HK-2 (cell line): ENCODE data around the gene ACAD9.
"Not testable (repeated sequence)": the region's sequence is repeated elsewhere in the genome, so short reads cannot be mapped to it uniquely, and the experiment has no call there.

ENCODE experiments used
- DNase-seq: peaks from one replicate; pipeline ENCODE4 v3.0.0-alpha.2; 2018; ENCODE audit not compliant: unreplicated experiment

The ACAD9 gene

GRCh38 chr3:128895843-128896697 lies 16.6 kb downstream of the ACAD9 start:
- DNase-seq, result no peak

- DNase-seq, result no peak
Measured at GRCh38 chr3:128902426-128902825, 23.0 kb downstream of the ACAD9 start.

- no peak for DNase-seq
Measured at GRCh38 chr3:128903501-128903900, 24.1 kb downstream of the ACAD9 start.

- DNase-seq, result no peak
Measured at GRCh38 chr3:128906031-128906803, 26.8 kb downstream of the ACAD9 start.

DNA sequence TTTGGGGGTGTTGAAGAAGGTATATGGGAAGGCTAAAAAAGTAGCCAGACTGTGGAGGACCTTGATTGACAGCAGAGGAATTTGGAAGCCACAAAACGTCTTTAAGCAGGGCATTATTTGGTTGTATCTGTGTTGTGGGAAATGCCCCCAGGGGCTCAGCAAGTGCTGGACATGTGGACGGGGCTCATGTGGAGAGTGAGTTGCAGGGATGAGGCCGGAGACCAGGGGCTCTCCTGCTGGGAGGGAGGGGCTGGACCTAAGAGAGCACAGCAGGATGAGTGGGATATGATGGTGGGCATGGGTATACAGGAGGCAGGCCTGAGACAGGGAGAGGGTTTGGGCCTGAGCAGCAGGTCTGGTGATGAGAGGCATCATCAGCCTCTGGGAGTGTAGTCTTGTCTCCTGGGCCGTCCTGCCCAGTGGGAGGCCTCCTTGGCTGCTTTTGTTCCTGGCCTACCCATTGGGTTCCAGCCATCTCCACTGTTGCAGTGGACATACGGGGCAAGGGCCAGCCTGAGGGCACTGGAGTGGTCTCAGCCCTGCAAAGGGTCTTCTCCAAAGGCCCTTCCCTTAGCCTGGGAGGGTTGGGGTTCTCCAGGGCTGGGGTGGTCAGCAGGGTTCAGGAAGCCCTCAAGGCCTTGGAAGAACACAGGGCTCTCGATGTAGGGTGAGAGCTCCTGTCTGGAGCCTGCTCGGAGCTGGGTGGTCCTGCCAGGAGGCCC lies 27.5 kb downstream of the ACAD9 start:
- no peak for DNase-seq

DNA sequence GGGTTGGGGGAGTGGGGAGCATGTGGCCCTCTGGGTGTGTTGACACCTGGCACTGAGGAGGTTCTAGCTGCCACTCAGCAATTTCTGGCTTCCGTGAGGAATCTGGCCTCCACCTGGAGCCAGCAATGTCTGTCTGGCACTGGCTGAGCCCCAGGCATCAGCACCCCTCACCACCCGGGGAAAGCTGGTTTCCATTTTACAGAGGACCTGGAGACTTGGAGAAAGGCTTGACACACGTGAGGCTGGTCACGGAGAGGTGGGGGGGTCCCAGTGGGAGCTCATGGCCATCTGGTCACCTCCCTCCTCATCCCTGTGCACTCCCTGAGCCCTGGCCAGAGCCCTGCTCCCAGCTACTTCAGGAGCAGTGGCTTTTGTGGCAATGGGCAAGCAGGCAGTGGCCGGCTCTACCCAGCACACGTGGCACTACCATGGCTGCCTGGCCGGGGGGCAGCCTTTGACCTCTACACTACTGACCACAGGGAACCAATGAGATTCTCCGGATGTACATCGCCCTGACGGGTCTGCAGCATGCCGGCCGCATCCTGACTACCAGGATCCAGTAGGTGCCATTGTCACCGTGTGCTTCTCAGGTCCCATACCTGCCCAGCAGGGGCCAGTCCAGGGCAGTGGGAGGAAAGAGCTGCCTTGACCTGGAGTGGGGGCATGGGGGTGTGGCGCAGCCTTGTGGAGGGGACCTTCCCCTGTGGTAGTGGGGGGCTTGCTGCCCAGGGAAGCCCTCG lies 28.5 kb downstream of the ACAD9 start:
- DNase-seq, result no peak

- no peak for DNase-seq
Measured at GRCh38 chr3:128908951-128909350, 29.5 kb downstream of the ACAD9 start.

GRCh38 chr3:128910006-128910405 lies 30.6 kb downstream of the ACAD9 start:
- DNase-seq, result no peak

GRCh38 chr3:128911911-128912310 lies 32.5 kb downstream of the ACAD9 start:
- DNase-seq, result no peak

DNA sequence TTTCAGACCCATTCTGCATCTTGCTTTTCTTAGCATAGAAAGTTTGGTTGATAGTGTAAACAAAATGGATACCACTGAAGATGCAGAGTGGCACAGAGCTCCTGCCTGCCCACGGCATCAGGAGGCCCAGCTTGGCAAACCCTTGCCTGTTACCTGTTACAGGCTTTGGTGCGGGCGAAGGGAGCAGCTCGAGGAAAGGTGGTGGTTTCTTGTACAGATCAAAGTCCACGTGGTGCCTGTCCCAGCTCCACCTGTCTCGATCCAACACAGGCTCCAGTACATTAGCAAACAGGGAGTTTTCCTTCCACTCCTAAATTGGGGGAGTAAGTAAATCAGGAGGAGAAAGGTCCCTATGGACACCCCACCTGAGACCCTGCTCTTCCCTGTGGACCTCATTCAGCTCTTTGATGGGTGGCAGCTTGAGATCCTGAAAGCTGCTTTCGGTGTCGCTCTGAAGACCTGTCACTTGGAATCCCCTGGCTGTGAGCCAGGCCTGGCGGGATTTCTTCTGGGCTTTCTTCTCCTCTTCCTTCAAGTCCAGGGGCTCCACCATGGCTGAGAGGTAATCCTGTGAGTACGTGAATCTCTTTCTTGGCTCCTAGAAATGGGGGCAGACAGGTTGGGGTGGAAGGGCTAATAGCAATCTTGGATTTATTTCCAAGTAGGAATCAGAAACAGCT lies 35.7 kb downstream of the ACAD9 start:
- no peak for DNase-seq

- DNase-seq, result no peak
Measured at GRCh38 chr3:128917291-128917690, 37.9 kb downstream of the ACAD9 start.

DNA sequence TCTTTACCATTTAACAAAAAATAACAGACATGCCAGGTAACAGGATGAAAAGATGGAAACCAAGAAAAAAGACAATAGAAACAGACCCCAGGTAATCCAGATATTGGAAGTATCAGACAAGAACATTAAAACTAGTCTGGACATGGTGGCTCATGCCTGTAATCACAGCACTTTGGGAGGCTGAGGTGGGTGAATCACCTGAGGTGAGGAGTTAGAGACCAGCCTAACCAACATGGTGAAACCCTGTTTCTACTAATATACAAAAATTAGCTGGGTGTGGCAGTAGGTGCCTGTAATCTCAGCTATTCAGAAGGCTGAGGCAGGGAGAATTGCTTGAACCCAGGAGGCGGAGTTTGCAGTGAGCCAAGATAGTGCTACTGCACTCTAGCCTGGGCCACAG lies 40.6 kb downstream of the ACAD9 start:
- no peak for DNase-seq

GRCh38 chr3:128922804-128923459 lies 43.5 kb downstream of the ACAD9 start:
- DNase-seq, result no peak

GRCh38 chr3:128923576-128923975 lies 44.2 kb downstream of the ACAD9 start:
- DNase-seq, result no peak

DNA sequence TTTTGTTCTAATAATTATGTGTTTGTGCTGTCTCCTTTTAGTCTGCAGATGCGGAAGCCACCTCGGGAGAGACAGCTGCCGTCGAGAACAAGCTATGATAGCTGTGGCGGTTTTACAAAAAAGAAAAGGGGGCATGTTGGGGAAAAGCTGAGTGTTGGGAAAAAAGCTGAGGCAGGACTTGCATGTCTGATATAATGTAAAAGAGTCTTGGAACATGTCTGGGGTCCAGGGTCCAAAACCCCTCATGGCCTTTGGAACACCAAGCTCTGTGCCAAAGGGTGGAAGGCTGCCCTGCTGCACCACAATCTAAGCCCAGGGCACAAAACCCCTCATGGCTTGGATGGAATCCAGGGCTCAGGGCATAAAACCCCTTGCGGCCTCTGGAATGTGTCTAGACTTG lies 44.6 kb downstream of the ACAD9 start:
- not testable (repeated sequence) for DNase-seq

DNA sequence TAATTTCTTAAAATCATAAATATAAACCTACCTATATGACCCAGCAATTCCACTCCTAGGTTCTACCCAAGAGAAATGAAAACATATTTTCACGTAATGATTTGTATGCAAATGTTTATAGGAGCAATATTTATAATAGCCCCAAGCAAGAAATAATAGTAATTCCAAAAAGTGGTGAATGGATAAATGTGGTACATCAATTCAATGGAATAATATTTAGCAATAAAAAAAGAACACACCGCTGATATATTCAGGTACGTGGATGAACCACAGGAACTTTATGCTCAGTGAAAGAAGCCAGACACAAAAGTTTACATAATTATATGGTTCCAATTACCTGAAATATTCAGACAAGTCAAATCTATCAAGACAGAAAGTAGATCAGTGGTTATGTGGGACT lies 49.9 kb downstream of the ACAD9 start:
- no peak for DNase-seq

GRCh38 chr3:128931046-128931445 lies 51.6 kb downstream of the ACAD9 start:
- DNase-seq, result no peak

GRCh38 chr3:128932516-128933212 lies 53.2 kb downstream of the ACAD9 start:
- no peak for DNase-seq

DNA sequence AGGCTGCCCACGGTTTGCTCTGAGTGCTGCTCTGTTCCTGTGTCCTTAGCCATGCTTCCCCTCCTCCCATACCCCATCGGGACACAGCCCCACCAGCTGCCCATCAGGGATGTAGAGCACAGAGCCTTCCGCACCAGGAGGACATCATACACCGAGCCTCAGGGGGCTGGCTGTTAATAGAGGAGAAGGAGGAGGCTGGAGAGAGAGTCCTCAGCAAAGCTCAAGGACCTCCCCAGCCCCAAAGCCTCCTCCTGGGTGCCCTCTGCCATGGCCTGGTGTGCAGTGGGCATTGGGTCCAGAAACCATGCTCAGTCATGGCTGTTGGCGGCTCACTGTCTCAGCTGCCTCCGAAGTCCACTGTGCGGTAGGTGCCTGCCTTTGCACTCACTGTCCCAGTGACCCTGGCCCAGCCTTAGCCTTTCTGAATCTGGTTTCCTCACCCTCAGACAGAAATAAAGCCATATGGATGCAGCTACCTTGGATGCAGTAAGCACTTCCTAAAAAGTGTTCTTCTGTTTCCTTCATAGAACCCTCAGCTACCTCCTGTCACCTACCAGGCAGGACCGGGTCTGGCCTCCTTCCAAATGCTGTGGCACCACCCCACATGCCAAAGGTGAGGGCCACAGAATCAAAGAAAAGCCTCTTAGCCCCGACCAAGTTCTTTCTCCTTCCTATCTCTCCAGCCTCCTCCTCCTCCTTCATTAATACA lies 53.9 kb downstream of the ACAD9 start:
- DNase-seq, result no peak

DNA sequence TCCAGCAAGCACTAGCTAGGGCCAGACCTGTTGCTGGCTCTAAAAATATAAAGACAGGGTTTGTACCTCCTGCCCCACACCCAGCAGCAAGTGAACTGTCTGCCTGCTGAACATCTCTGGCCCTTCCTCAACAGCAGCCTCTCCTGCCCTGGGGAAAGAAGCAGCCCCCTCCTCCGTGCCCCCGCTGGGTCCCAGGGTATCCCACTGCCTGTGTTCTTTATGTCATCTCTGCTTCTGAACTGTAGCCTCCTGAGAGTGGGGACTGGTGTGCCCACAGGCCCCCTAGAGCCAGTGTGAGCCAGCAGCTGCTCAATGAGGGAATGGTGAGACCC lies 54.5 kb downstream of the ACAD9 start:
- no peak for DNase-seq
